IPS-18c (cell line): ENCODE results near the gene GIPC1.

Experiments
- H3K4me3 ChIP-seq: 2 replicates; pipeline ENCODE4 v1.7.0; 2013; ENCODE audit warnings: low read depth, mild to moderate bottlenecking, low read length, moderate library complexity; ENCODE audit not compliant: insufficient read depth
- H3K9me3 ChIP-seq: one replicate; pipeline ENCODE4 v1.6.1; 2013; ENCODE audit warnings: mild to moderate bottlenecking, low read length, moderate library complexity; ENCODE audit not compliant: control insufficient read depth, insufficient read depth

The GIPC1 gene

GRCh38 chr19:14432791-14433553 lies 63.0 kb downstream of the GIPC1 start, which contains the start of gene PKN1:
PKN1 (plus strand) TSS chr19:14433306; CDS start chr19:14433522, 216 bp downstream.
- H3K4me3 ChIP-seq, result peak within 1 kb of the TSS; percentile 67

GRCh38 chr19:14430712-14431111 lies 65.2 kb downstream of the GIPC1 start:
- no peak overlapping the region for H3K4me3 ChIP-seq
- H3K9me3 ChIP-seq, result no peaks in the 10 kb centered on the region

More at GRCh38 chr19:14432791-14433553, 63.0 kb downstream of the GIPC1 start, which contains the start of gene PKN1:
- H3K9me3 ChIP-seq, result no peaks in the 10 kb centered on the region

- Histone ChIP-seq H3K9me3 (no peaks in the 10 kb centered on the region), H3K4me3 (no peak overlapping the region)
These were observed 67.0 kb downstream of the GIPC1 start for GRCh38 chr19:14428882-14429416.
